Vagina (tissue), 2 donors: ENCODE measurements around the gene LMBR1L. TPM values are rescaled to one million over a fixed set of nuclear protein-coding genes. Genes with fewer than 3 reads are reported as not detected.

Source experiments
- DNase-seq, 2 donors: peaks; one replicate each; pipeline ENCODE4 v3.0.0-alpha.2; 2017; ENCODE audit errors: extremely low spot score in 2 of 2
- H3K27ac ChIP-seq: fragments of 200-600 bp; sonication (generic); one replicate; pipeline ENCODE4 v1.5.1; 2019
- H3K27me3 ChIP-seq: fragments of 200-600 bp; sonication (generic); one replicate; pipeline ENCODE4 v1.5.1; 2019
- H3K36me3 ChIP-seq, 2 donors: fragments of 200-600 bp; sonication (generic); one replicate each; pipeline ENCODE4 v1.5.1; 2017 to 2019
- H3K4me1 ChIP-seq: fragments of 200-600 bp; sonication (generic); one replicate; pipeline ENCODE4 v1.5.1; 2019
- H3K4me3 ChIP-seq, 2 donors: fragments of 200-600 bp; sonication (generic); 1 replicate in 1 of 2; 2 replicates in 1 of 2; pipeline ENCODE4 v1.5.1; 2016 to 2019
- H3K9me3 ChIP-seq: fragments of 200-600 bp; sonication (generic); one replicate; pipeline ENCODE4 v1.5.1; 2019
- CTCF ChIP-seq, 3 experiments: fragments of 450-650 bp in 2 of 3; fragments of 200-600 bp in 1 of 3; sonication (generic) in 1 of 3; IDR thresholded peaks; one replicate each; pipeline ENCODE4 v1.5.1; 2017 to 2019; ENCODE audit warnings: antibody characterized with exemption in 3 of 3, mild to moderate bottlenecking in 2 of 3, moderate library complexity in 2 of 3
- POLR2A ChIP-seq, 2 donors: fragments of 450-650 bp; IDR thresholded peaks; one replicate each; pipeline ENCODE4 v1.6.1; 2017; ENCODE audit warnings: antibody characterized with exemption in 2 of 2, mild to moderate bottlenecking in 2 of 2, moderate library complexity in 2 of 2
- POLR2AphosphoS5 ChIP-seq, 2 donors: sonication (generic); formaldehyde crosslinking; IDR thresholded peaks; one replicate each; pipeline ENCODE4 v1.9.0; 2017; ENCODE audit warnings: antibody characterized with exemption in 2 of 2, mild to moderate bottlenecking in 2 of 2, low read depth in 1 of 2; ENCODE audit not compliant: insufficient read depth in 1 of 2
- intact Hi-C: fragments of 100-400 bp; cut with DNase I; formaldehyde crosslinking; loops from one replicate; pipeline ENCODE4 v1.15.1; 2023
- total RNA-seq: library from RNA; depleted of rRNA; stranded (reverse); fragments of >200 nt; gene quantifications from one replicate; pipeline ENCODE4 v1.2.3, GENCODE V29; 2016

LMBR1L gene
- total RNA-seq, 1 donor from 2014 or later, result 53.3 TPM

DNA sequence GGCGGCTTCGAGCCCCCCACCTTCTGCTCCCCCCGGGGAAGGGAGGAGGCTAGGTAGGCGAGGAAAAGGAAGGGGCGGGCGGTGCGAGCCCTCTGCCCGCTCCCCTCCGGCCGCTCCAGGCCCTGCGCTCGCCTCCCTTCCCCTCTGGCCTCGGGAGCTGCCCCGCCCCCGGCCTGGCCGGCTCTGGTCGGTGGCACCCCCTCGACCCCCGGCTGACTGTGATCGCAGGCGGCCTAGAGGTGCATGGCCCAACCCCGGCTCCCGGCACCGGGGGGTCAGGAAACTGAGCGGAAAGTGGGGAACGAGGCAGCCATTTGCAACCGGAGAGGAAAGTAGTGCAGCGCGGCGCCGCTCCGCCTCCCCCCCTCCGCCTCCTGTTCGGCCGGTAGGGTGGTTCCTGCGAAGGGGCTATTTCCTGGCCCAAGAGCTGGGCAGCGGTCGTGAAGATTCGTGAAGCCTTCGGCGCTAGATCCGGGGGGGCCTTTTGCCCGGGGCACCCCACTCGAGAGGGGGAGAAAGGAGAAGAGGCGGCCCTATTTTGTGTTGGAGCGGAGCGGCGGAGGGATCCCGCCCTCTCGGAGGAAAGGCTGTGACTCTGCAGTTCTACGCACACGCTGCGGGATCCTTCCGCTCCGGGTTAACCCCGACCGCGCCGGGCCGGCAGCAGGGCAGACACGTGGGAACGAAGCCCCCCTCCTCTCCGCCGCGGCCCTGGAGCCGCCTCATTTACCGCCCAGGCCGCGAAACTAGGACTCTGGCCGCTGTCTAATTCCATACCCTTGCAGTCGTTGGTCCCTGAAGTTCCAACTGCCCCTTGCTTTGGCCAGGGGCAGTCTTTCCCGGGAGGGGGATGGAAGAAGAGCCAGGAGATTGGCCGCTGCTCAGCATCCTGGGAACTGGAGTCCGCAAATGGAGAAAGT, 50.1 kb downstream of the LMBR1L start, which contains the start of gene KMT2D:
KMT2D (minus strand) TSS at position 558 of the 920 bp plus-strand sequence. CDS start 5,470 bp downstream, outside the sequence.
- Histone ChIP-seq H3K27ac (peak within 1 kb of the TSS; percentile 96), H3K36me3 (no peaks in the 10 kb centered on the region), H3K9me3 (no peaks in the 10 kb centered on the region), H3K27me3 (no peaks in the 10 kb centered on the region), H3K4me3 (peak within 1 kb of the TSS; percentile 96 to 98), H3K4me1 (peaks cover 48% of the 10 kb centered on the region)
- no peak for DNase-seq
- TF ChIP-seq CTCF (IDR thresholded peaks at IDR 0.05) (peak in 2 of 3 experiments; percentile 21 to 54), POLR2AphosphoS5 (IDR thresholded peaks at IDR 0.05; ENCODE audit: insufficient read depth in 1 of 2, low read depth in 1 of 2) (peak; percentile 94 to 96), POLR2A (IDR thresholded peaks at IDR 0.05) (no peak)
- intact Hi-C loops, result loop anchor here (10.0 kb wide), 1 partner anchor 64 kb away; no protein-coding TSS in a partner anchor

- intact Hi-C loops, result loop anchor here (10.0 kb wide), 1 partner anchor 65 kb away; no protein-coding TSS in a partner anchor
- no peak for DNase-seq
- no peaks in the 10 kb centered on the region for H3K9me3 ChIP-seq
- no peaks in the 10 kb centered on the region for H3K27me3 ChIP-seq
- peak overlapping the region; percentile 96 for H3K27ac ChIP-seq
- H3K4me3 ChIP-seq, result peak overlapping the region; percentile 96 to 98
- H3K36me3 ChIP-seq, result peaks cover 0 to 3% of the 10 kb centered on the region in 2 donors
- H3K4me1 ChIP-seq, result peaks cover 56% of the 10 kb centered on the region
- no peak for TF ChIP-seq POLR2AphosphoS5 (IDR thresholded peaks at IDR 0.05; ENCODE audit: insufficient read depth in 1 of 2, low read depth in 1 of 2)
- TF ChIP-seq POLR2A (IDR thresholded peaks at IDR 0.05), result no peak
- TF ChIP-seq CTCF (IDR thresholded peaks at IDR 0.05), result no peak
Observed at GRCh38 chr12:49059299-49060171, 51.1 kb downstream of the LMBR1L start.

DNA sequence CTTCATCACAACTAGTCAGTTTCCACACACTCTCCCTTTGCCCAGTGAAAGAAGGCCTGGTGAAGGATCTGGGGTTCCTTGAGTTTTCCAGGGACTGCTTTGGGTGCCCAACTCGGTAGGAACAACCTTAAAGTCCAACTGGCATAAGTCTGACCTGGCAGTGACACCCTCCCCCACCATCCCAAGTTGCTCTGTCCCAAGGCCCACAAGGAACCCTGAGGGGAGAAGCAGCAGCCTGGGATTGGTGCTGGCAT, 51.7 kb downstream of the LMBR1L start:
- H3K4me1 ChIP-seq, result peaks cover 60% of the 10 kb centered on the region
- H3K36me3 ChIP-seq, result peaks cover 0 to 9% of the 10 kb centered on the region in 2 donors
- H3K27me3 ChIP-seq, result no peaks in the 10 kb centered on the region
- intact Hi-C loops, result no loop called here
- TF ChIP-seq CTCF (IDR thresholded peaks at IDR 0.05), result no peak
- no peak for TF ChIP-seq POLR2A (IDR thresholded peaks at IDR 0.05)
- H3K4me3 ChIP-seq, result peak overlapping the region; percentile 96 to 98
- DNase-seq, result no peak
- H3K27ac ChIP-seq, result peak overlapping the region; percentile 96
- H3K9me3 ChIP-seq, result no peaks in the 10 kb centered on the region

DNA sequence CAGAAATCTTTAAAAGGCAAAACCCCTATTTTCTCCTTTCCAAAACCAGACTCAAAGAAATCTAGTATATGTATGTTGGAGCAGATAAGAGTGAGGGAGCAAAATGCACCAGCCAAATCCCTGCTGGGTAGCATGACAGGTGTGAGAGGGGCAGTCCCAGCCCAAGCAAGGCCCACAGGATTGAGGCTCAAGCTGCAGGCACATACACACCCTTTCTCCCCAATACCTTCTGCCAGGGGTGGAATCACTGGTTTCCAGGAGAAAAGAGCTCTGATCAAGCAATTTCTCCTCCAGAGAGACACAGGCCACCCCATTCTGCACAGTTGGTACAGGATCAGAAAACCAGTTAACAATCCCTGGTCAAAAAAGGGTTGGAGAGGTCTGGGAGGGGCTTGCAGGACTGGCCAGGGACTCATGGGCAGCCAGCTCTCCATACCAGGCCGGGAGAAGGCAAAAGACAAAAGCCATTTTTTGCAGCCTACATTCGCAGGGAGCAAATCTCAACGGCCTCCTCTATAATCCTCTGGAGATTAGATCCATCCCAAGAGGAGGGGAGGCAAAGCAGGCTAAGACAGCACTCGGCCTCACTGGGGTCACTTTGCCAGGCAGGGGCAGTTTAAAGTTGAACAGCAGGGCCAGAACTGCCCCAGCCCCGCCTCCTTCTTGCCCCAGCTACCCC, 52.1 kb downstream of the LMBR1L start:
- H3K27ac ChIP-seq, result peak overlapping the region; percentile 96
- no peak for DNase-seq
- intact Hi-C loops, result no loop called here
- H3K4me3 ChIP-seq, result peak overlapping the region; percentile 96 to 98
- H3K27me3 ChIP-seq, result no peaks in the 10 kb centered on the region
- TF ChIP-seq CTCF (IDR thresholded peaks at IDR 0.05) (no peak), POLR2A (IDR thresholded peaks at IDR 0.05) (no peak), POLR2AphosphoS5 (IDR thresholded peaks at IDR 0.05; ENCODE audit: insufficient read depth in 1 of 2, low read depth in 1 of 2) (no peak)
- no peaks in the 10 kb centered on the region for H3K9me3 ChIP-seq
- H3K4me1 ChIP-seq, result peaks cover 60% of the 10 kb centered on the region
- peaks cover 0 to 14% of the 10 kb centered on the region in 2 donors for H3K36me3 ChIP-seq
